Endothelial cell (in vitro differentiated cells): Measurements from ENCODE around the gene CCNG2. TPM values are rescaled to one million over a fixed set of nuclear protein-coding genes. Genes with fewer than 3 reads are reported as not detected.

ENCODE experiments used
- DNase-seq: peaks from one replicate; pipeline ENCODE4 v3.0.0; 2021; ENCODE audit warnings: low spot score
- H3K27ac Mint-ChIP-seq: one replicate; pipeline ENCODE4 v1.8.0; 2021; ENCODE audit warnings: mixed read lengths, inconsistent platforms; ENCODE audit not compliant: unreplicated experiment
- H3K27me3 Mint-ChIP-seq: one replicate; pipeline ENCODE4 v1.8.0; 2021; ENCODE audit warnings: mild to moderate bottlenecking, moderate library complexity, mixed read lengths, inconsistent platforms; ENCODE audit not compliant: unreplicated experiment
- H3K36me3 Mint-ChIP-seq: one replicate; pipeline ENCODE4 v1.8.0; 2021; ENCODE audit warnings: mild to moderate bottlenecking, low read depth, mixed read lengths, inconsistent platforms; ENCODE audit not compliant: unreplicated experiment
- H3K4me1 Mint-ChIP-seq: one replicate; pipeline ENCODE4 v1.8.0; 2021; ENCODE audit warnings: mild to moderate bottlenecking, mixed read lengths, inconsistent platforms; ENCODE audit not compliant: unreplicated experiment
- H3K4me3 Mint-ChIP-seq: one replicate; pipeline ENCODE4 v1.8.0; 2021; ENCODE audit warnings: mild to moderate bottlenecking, mixed read lengths, inconsistent platforms; ENCODE audit not compliant: unreplicated experiment
- H3K9me3 Mint-ChIP-seq: one replicate; pipeline ENCODE4 v1.8.0; 2021; ENCODE audit warnings: mixed read lengths, inconsistent platforms; ENCODE audit not compliant: unreplicated experiment
- CTCF ChIP-seq: fragments of 200-600 bp; sonication (generic); IDR thresholded peaks from one replicate; pipeline ENCODE4 v1.5.0; 2021; ENCODE audit warnings: antibody characterized with exemption; ENCODE audit not compliant: unreplicated experiment
- total RNA-seq: library from RNA; stranded (reverse); fragmentation: NEBNext Ultra II Directional; extraction: Animal tissue kit (Norgen Biotek cat#: 25700); gene quantifications from one replicate; pipeline ENCODE4 v1.2.1, GENCODE V29; 2021; ENCODE audit not compliant: unreplicated experiment

Gene CCNG2
- total RNA-seq, 1 donor from 2014 or later, result 67.0 TPM

GRCh38 chr4:77203380-77204197 is 46.6 kb downstream of the CCNG2 start:
- H3K27me3 Mint-ChIP-seq, result peaks cover 6% of the 10 kb centered on the region
- no peak overlapping the region for H3K4me3 Mint-ChIP-seq
- H3K36me3 Mint-ChIP-seq, result no peaks in the 10 kb centered on the region
- peak; percentile 64 for TF ChIP-seq CTCF
- H3K27ac Mint-ChIP-seq, result no peak overlapping the region
- peaks cover 9% of the 10 kb centered on the region for H3K4me1 Mint-ChIP-seq
- DNase-seq, result peak; percentile 77
- no peaks in the 10 kb centered on the region for H3K9me3 Mint-ChIP-seq

- Mint-ChIP-seq H3K27me3 (peaks cover 6% of the 10 kb centered on the region), H3K36me3 (no peaks in the 10 kb centered on the region), H3K4me1 (peaks cover 9% of the 10 kb centered on the region), H3K27ac (no peak overlapping the region), H3K4me3 (no peak overlapping the region), H3K9me3 (no peaks in the 10 kb centered on the region)
- TF ChIP-seq CTCF, result no peak
- DNase-seq, result no peak
Observed at GRCh38 chr4:77204621-77205020, 47.6 kb downstream of the CCNG2 start.

GRCh38 chr4:77209012-77209411 is 52.0 kb downstream of the CCNG2 start:
- no peak overlapping the region for H3K27ac Mint-ChIP-seq
- no peaks in the 10 kb centered on the region for H3K4me1 Mint-ChIP-seq
- peaks cover 6% of the 10 kb centered on the region for H3K27me3 Mint-ChIP-seq
- no peaks in the 10 kb centered on the region for H3K9me3 Mint-ChIP-seq
- no peak for TF ChIP-seq CTCF
- no peaks in the 10 kb centered on the region for H3K36me3 Mint-ChIP-seq
- no peak for DNase-seq
- no peak overlapping the region for H3K4me3 Mint-ChIP-seq

GRCh38 chr4:77209936-77210335 is 52.9 kb downstream of the CCNG2 start:
- Mint-ChIP-seq H3K27ac (no peak overlapping the region), H3K4me3 (no peak overlapping the region), H3K27me3 (peaks cover 10% of the 10 kb centered on the region), H3K36me3 (no peaks in the 10 kb centered on the region), H3K4me1 (no peaks in the 10 kb centered on the region), H3K9me3 (no peaks in the 10 kb centered on the region)
- no peak for DNase-seq
- no peak for TF ChIP-seq CTCF

GRCh38 chr4:77215107-77215506 is 58.1 kb downstream of the CCNG2 start:
- Mint-ChIP-seq H3K4me1 (no peaks in the 10 kb centered on the region), H3K4me3 (no peak overlapping the region), H3K27me3 (peaks cover 4% of the 10 kb centered on the region), H3K36me3 (no peaks in the 10 kb centered on the region), H3K27ac (no peak overlapping the region), H3K9me3 (no peaks in the 10 kb centered on the region)
- TF ChIP-seq CTCF, result no peak
- DNase-seq, result no peak
